Osteoblast (primary cell): ENCODE measurements around the gene ATG7. TPM values are rescaled to one million over a fixed set of nuclear protein-coding genes. Genes with fewer than 3 reads are reported as not detected.

Experiments used
- DNase-seq: peaks from one replicate; pipeline ENCODE4 v3.0.0; 2011; ENCODE audit warnings: low spot score, mixed read lengths; ENCODE audit not compliant: insufficient read length; ENCODE audit errors: missing footprints
- H2AFZ ChIP-seq: 2 replicates; pipeline ENCODE4 v1.6.0; 2011; ENCODE audit warnings: mild to moderate bottlenecking, low read length
- H3K27ac ChIP-seq: 2 replicates; pipeline ENCODE4 v1.5.1; 2011; ENCODE audit warnings: mild to moderate bottlenecking, low read depth, low read length, moderate library complexity
- H3K27me3 ChIP-seq: 2 replicates; pipeline ENCODE4 v1.6.0; 2012; ENCODE audit warnings: mild to moderate bottlenecking, control low read depth, inconsistent platforms, low read length, moderate library complexity; ENCODE audit not compliant: insufficient read depth
- H3K36me3 ChIP-seq: 2 replicates; pipeline ENCODE4 v1.5.1; 2011; ENCODE audit warnings: mild to moderate bottlenecking, low read length, control low read depth, moderate library complexity; ENCODE audit not compliant: insufficient read depth
- H3K4me1 ChIP-seq: 2 replicates; pipeline ENCODE4 v1.5.1; 2011; ENCODE audit warnings: mild to moderate bottlenecking, low read length, control low read depth, moderate library complexity; ENCODE audit not compliant: insufficient read depth
- H3K4me2 ChIP-seq: 2 replicates; pipeline ENCODE4 v1.6.0; 2011; ENCODE audit warnings: mild to moderate bottlenecking, low read length; ENCODE audit not compliant: insufficient read depth
- H3K4me3 ChIP-seq: fragments of 200-600 bp; sonication (generic); 3 replicates; pipeline ENCODE4 v1.5.1; 2012; ENCODE audit warnings: mild to moderate bottlenecking, low read length, inconsistent platforms; ENCODE audit not compliant: insufficient read depth
- H3K79me2 ChIP-seq: 2 replicates; pipeline ENCODE4 v1.6.0; 2012; ENCODE audit warnings: mild to moderate bottlenecking, low read length, control low read depth, inconsistent platforms; ENCODE audit not compliant: insufficient read depth
- H3K9me3 ChIP-seq: 2 replicates; pipeline ENCODE4 v1.5.1; 2011; ENCODE audit warnings: low read depth, low read length, control low read depth
- H4K20me1 ChIP-seq: 2 replicates; pipeline ENCODE4 v1.6.0; 2012; ENCODE audit warnings: mild to moderate bottlenecking, low read length, control low read depth; ENCODE audit not compliant: insufficient read depth
- total RNA-seq: library from RNA; depleted of rRNA; stranded (reverse); fragments of >200 nt; gene quantifications from 2 replicates; pipeline ENCODE4 v1.2.3, GENCODE V29; 2012
- TF ChIP-seq, protein P1 (sequence below): IDR thresholded peaks from 2 replicates; pipeline ENCODE4 v1.5.1; 2011; ENCODE audit warnings: mild to moderate bottlenecking, low read depth, low read length, moderate library complexity; ENCODE audit errors: extremely low read depth

The ATG7 gene
- total RNA-seq, 1 donor = 93.4 TPM

DNA sequence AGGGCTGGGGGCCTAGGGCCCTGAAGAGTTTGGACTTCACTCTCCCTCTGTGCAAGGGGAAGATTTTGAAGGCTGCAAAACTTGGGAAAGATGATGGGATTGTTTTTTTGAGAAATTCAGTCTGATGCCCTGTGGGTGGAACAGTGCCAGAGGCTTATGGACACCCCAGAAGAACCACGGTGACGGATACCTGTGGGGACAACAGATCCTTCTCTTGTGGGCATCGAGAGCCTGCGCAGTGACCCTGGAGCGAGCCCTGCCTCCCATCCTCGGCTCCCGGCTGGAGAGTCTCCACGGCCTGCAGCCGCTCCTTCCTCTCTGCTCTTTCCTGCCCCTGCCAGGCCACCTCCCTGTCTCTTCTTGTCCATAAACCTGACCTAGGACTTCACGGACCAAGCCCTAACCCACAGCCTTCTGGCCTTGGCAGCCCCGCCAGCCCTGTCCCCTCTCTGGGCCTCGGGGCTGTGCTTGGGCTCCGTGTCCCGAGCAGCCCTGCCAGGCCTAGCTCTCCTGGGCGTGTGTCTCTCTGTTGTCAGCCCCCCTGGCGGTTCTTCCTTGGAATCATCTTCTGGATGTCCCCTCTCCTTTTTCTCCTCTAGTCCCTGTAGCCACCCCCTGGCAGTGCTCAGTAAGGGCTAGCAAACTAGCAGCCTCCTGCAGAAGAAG lies 273.1 kb downstream of the ATG7 start:
- no peak overlapping the region for H2AFZ ChIP-seq
- no peaks in the 10 kb centered on the region for H3K36me3 ChIP-seq
- no peaks in the 10 kb centered on the region for H3K27me3 ChIP-seq
- peak; percentile 77 for DNase-seq
- H3K9me3 ChIP-seq = no peaks in the 10 kb centered on the region
- H3K27ac ChIP-seq = no peak overlapping the region
- H4K20me1 ChIP-seq = no peaks in the 10 kb centered on the region
- no peak overlapping the region for H3K4me2 ChIP-seq
- H3K4me1 ChIP-seq = peaks cover 20% of the 10 kb centered on the region
- TF ChIP-seq, protein P1, sequence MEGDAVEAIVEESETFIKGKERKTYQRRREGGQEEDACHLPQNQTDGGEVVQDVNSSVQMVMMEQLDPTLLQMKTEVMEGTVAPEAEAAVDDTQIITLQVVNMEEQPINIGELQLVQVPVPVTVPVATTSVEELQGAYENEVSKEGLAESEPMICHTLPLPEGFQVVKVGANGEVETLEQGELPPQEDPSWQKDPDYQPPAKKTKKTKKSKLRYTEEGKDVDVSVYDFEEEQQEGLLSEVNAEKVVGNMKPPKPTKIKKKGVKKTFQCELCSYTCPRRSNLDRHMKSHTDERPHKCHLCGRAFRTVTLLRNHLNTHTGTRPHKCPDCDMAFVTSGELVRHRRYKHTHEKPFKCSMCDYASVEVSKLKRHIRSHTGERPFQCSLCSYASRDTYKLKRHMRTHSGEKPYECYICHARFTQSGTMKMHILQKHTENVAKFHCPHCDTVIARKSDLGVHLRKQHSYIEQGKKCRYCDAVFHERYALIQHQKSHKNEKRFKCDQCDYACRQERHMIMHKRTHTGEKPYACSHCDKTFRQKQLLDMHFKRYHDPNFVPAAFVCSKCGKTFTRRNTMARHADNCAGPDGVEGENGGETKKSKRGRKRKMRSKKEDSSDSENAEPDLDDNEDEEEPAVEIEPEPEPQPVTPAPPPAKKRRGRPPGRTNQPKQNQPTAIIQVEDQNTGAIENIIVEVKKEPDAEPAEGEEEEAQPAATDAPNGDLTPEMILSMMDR = no peak
- H3K4me3 ChIP-seq = no peak overlapping the region
- H3K79me2 ChIP-seq = peaks cover 6% of the 10 kb centered on the region

DNA sequence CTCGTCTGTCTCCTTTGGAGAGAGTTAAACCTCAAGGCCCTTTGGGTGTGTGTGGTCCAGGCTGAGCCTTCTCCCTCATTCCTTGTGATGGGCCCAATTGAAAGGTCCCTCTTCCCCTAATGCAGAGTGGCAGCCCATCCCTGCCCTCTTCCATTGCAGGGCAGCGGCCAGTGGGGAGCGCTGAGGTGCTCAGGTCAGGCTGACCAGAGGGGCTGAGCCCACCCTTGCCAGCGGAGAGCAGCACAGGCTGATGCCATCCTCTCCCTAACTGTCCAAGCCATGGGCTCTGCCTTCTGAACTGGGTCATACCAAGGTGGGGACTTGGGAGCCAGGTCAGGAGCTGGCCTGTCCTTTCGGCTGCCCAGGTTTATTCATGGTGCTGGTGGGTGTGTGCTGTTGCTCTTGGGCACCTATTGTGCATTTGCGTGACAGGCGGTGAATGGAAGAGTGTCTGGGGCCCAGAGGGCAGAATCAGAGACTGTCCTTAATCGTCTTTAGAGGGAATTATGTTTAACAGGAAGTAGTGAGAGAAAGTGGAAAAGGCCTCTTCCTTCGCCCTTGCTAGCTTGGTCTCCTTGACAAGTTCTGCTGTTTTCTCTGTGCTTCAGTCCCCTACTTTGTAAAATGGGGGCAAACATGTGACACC lies 274.6 kb downstream of the ATG7 start:
- DNase-seq = peak; percentile 49
- Histone ChIP-seq H3K4me3 (no peak overlapping the region), H3K27ac (no peak overlapping the region), H3K9me3 (no peaks in the 10 kb centered on the region), H3K4me2 (no peak overlapping the region), H2AFZ (no peak overlapping the region), H3K79me2 (peaks cover 3% of the 10 kb centered on the region), H3K36me3 (no peaks in the 10 kb centered on the region), H4K20me1 (no peaks in the 10 kb centered on the region), H3K4me1 (peaks cover 20% of the 10 kb centered on the region), H3K27me3 (no peaks in the 10 kb centered on the region)
- TF ChIP-seq, protein P1 = no peak

DNA sequence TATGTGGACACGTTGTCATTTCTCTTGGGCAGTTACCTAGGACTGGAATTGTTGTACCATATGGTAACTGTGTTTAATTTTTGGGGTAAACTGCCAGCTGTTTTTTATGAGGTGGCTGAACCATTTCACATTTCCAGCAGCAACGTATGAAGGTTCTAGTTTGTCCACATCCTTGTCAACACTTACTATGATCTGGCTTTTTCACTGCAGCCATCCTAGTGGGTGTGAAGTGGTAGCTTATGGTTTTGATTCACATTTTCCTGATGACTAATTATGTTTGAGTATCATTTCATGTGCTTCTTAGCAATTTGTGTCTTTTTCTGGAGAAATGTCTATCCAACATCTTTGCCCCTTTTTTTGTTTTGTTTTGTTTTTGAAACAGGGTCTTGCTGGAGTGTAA lies 275.3 kb downstream of the ATG7 start:
- no peaks in the 10 kb centered on the region for H3K36me3 ChIP-seq
- no peak overlapping the region for H3K27ac ChIP-seq
- no peaks in the 10 kb centered on the region for H3K27me3 ChIP-seq
- H3K4me1 ChIP-seq = peaks cover 20% of the 10 kb centered on the region
- H4K20me1 ChIP-seq = no peaks in the 10 kb centered on the region
- H2AFZ ChIP-seq = no peak overlapping the region
- H3K4me3 ChIP-seq = no peak overlapping the region
- no peak overlapping the region for H3K4me2 ChIP-seq
- DNase-seq = no peak
- H3K79me2 ChIP-seq = peaks cover 3% of the 10 kb centered on the region
- TF ChIP-seq, protein P1 = no peak
- H3K9me3 ChIP-seq = no peaks in the 10 kb centered on the region

DNA sequence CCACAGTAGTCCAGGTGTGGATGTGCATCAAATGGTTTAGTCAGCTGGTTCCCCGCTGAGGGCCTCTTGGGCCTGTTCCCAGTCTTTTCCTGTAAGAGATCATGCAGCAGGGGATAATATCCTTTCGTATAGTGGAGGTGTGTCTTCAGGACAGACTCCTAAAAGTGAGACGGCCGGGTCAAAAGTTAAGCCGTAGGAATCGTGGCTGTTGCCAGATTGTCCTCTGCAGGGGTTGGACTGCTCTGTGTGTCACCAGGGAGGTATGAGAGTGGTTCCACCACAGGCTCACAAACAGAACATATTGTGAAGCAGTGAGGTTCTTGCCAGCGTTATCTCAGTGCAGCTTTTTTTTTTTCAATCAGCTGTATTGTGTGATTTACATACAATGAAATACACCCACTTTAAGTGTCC lies 276.5 kb downstream of the ATG7 start:
- no peaks in the 10 kb centered on the region for H3K9me3 ChIP-seq
- H3K36me3 ChIP-seq = no peaks in the 10 kb centered on the region
- peaks cover 6% of the 10 kb centered on the region for H3K79me2 ChIP-seq
- peak overlapping the region; percentile 60 for H3K4me2 ChIP-seq
- peak overlapping the region; percentile 15 for H2AFZ ChIP-seq
- TF ChIP-seq, protein P1 = no peak
- peaks cover 21% of the 10 kb centered on the region for H3K4me1 ChIP-seq
- DNase-seq = no peak
- no peaks in the 10 kb centered on the region for H4K20me1 ChIP-seq
- no peaks in the 10 kb centered on the region for H3K27me3 ChIP-seq
- H3K4me3 ChIP-seq = no peak overlapping the region
- H3K27ac ChIP-seq = peak overlapping the region; percentile 8
